Embryonic facial prominence (tissue), 1 donor: ENCODE data around the gene BMF.

ENCODE experiments used
- DNase-seq: peaks from one replicate; pipeline ENCODE4 v3.0.0-alpha.2; 2016; ENCODE audit errors: extremely low spot score

The BMF gene

DNA sequence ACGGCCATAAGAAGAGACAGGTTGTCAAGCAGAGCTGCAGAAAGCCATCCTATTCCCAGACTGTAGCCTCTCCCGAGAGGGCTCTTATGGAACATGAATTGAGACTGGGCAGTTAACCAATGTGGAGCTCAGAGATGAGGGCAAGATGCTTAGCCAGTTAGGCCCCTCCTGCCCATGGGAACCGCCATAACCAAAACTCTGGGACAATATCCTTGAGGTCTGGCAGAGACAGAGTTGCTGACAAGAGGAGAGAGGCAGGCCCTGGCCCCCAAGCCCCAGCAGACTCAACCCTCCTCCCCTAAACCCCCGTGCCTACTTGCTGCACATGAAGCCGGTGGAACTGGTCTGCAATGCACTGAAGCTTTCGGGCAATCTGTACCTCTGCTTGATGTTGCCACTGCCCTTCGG, 4.8 kb downstream of the BMF start:
- no peak for DNase-seq

DNA sequence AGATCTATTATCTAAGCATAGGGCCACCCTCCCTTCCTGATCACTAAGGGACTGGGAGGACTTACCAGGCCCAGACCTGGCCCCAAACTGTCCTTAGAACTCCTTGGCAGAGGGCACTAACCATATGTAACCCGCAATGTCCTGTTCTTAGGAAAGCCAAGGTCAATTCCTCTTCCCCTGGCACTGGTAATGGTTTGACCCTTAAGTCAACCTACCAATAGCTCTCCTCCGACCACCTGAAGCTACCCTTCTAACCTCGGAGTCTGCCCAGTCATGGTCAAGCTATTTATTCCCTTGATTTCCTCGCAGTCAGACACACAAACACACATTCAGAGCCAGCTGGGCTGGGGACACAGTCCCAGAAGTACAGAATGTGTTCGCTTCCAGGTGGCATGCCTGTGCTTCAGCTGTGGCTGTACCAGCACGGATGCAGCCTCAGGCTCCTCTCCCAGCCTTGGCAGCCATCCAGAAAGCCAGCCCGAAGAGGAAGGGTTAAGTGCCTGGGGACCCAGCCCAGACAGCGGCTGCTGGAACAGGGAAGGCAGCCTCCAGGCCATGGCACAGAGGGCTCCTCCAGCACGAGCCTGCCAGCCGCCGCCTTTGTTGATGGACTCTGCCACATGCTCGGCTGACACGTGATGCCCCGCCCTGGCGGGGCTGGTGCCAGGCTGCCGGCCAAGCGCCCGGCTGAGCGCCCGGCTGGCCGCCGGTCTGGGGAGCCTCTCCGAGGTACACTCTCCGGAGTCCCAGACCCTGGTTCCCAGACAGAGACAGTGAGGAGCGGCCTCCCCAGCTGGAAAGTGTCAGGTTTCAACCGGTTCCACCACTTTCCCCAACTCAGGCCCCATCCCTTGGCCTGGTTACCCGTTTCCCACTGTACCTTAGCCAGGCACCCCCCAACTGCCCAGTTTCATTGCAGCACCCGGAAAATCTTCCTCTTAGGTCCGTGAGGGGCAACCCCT, 5.5 kb downstream of the BMF start:
- peak; percentile 55 for DNase-seq

DNA sequence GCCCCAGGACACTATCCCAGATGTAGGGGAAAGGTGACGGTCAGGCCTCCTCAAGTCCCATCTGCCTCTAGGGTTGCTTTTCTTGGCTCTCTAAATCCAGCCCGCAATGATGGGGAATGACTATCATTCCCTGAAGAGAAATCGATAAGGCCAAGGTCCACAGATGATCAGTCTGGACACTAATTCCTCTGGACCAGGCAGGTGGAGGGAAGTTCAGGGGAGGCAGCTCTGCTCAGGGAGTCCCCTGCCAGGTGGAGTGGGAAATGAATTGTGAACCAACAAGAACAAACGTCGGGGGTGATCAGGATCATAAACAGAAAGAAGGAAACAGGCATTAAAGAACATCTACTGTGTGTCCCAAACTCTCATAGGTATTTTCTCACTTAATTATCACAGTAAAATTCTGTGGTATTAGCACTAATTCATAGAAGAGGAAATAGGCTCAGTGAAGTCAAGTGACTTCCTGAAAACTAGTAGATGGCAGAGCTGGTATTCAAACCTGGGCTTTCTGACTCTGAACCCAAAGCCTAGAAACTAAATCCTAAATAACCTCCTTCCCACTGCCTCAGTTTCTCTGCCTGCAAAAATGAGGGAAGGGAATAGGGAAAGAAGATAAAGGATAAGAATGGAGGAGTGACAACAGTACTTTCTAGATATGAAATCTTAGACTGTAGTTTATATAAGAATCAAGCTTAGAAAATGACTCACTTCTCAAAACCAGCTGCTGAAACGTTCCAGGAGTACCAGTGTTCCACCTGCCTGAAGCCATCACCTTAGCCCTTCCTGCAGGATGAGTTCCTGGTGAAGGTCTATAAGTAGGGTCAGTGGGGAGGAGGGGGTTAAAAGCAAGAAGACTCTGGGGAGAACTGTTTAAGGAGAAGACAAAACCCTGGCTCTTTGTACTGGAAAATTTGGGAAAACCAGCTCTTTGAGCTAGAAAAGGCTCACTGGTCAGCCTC, 7.5 kb downstream of the BMF start:
- no peak for DNase-seq

DNA sequence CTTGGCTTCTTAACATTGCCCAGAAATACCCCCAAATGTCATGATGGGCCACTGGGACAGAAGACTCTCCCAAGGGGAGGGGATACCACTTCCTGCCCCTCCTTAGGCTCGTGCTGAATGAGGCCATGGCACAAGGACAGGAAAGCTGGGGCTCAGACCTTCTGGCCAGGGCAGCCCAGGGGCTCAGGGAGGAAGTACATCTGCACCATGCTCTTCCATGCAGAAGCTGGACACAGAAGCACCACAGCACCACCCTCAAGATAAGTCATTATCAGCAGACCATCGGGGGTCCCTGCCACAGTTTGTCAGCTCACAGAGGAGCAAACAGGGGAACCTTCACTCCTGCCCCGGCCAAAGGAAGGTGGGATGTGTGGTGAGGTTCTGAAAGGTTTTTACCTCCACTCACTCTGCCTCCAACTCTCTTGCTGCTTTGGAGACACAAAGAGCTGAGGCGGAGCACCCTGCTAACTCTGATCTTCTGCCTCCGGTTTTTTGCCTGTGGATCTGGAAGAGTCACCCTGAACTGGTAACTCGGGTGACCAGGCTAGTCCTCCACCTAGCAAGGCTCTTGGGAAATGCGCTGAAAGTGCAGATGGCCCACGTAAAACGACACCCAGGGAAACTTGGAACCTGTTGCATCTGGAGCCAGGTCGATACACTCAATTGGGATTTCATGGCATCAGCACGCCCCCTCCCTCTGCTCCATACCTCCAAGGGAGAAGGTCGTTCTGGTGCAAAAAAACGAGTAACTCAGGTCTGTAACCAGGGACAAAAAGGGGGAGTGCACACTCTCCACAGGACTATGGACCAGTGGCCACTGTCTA, 8.3 kb downstream of the BMF start:
- DNase-seq: no peak

DNA sequence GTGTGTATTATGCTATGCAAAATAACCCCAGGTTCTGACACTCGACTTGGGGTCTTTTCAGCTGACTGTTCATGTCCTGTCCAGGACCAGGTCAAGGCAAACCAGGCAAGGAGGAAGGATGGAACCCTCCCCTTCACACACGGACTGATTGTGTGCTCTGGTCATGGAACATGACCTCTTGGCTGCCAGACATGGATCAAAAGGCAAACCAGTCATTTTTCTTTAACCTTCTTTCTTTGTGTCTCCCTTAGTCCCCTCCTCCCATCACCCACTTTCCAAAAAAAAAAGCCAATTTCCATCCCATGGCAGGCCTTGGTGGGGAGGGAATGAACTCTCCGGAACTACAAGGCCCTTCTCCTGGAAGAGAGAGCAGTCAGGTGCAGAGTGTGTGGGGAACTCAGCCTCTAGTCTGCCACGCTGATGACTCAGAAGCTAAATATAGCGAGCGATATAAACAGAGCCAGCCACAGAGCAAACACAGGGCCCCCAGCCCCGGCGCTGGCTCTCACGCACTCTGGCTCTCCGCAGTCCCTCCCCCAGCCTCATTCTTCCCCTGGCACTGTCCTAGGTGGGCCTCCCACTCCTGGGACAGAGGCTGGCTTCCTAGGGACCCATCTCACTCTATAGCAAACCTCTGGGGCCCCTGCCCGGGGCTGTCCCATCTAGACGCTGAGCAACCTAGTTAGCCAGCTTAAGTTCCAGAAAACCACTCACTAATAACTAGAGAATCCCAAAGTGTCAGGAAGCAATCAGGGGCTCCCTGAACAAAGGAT, 10.0 kb downstream of the BMF start:
- DNase-seq: peak; percentile 83

DNA sequence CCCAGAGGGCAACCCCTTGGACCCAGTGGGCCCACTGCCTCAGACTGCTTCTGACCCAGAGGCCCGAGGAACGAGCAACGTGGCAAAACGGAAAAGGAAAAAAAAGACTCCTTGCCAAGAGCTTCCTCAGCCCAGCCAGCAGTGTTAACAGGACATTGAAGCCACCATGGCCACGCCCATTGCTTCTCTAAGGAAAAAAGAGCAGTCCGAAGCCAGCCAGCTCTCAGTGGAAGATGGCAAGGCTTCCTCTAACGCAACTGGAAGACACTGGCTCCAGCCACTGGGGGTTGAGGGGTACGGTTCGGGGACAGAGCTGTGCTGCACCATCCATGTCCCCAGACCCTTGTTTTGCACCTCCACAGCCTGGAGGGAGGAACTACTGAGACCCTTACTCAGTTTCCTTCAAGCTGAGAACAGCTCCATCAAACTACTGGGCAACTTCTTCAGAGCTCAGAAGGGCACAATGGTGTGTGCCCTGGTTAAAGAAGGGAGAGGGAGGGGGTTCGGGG, 10.7 kb downstream of the BMF start:
- no peak for DNase-seq

DNA sequence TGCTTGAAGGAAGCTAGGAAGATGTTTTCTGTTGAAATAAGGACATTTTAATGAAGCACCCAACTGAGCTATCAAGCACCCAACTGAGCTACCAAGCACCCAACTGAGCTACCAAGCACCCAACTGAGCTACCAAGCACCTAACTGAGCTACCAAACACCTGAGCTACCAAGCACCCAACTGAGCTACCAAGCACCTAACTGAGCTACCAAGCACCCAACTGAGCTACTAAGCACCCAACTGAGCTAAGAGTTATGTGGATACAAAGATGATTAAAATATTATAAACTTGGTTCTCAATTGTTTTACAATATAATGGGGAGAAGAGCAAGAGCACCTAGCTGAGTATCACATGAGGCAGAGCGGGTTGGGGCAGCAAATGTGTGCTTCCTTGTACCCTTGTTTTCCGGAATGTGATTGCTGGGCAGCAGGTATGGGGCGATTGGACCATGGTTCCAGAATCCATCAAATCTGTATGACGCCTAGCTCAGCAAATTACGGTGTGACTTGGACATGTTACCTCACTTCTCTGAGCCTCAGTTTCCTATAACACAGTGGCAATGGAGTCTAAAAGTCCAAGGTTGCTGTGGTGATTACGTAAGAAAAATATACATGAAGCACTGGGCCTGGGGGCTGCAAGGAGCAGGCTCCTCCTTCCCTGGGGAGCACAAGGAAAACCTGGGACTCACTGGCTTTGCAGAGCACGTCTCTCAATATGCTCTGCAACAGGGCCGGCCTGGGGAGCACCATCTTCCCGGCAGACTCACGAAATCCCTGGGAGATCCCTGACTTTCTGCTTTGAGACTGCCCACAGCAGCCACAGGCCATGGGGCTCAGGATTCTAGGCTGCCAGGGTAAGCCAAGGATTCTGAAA, 11.3 kb downstream of the BMF start:
- DNase-seq: no peak

DNA sequence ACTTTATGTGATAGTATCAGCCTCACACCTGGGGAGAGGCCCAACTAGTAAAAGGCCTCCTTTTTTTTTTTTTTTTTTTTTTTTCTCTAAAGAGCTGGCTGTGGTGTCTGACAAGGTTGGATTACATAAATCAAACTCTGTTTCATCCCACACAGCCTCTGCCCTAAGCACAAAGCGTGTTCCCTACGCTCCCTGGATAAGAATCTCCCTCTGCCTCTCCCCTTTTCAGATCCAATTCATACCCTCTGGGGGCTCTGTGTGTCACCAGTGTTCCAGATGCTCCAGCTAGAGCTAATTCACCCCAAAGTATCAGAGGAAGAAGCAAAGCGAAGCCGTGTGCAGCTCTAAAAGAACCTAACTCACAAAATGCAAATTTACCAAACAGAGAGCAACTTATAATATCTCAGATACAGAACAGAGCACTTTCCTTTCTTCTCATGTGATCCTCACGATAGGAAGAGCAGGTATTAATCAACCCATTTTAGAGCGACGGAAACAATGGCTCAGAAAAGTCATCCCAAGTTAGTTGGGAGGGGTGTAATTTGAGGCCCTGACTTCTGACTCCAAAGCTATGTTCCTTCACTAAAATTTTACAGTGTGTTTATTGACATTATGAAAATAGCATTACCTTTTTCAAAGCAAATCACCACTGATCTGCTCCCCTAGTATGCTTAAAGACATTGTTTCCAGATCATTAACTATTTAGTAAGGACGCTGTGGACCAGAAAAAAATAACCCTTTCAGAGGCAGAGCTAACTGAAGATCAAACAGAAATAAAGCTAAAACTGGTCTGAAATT, 12.4 kb downstream of the BMF start:
- no peak for DNase-seq

DNA sequence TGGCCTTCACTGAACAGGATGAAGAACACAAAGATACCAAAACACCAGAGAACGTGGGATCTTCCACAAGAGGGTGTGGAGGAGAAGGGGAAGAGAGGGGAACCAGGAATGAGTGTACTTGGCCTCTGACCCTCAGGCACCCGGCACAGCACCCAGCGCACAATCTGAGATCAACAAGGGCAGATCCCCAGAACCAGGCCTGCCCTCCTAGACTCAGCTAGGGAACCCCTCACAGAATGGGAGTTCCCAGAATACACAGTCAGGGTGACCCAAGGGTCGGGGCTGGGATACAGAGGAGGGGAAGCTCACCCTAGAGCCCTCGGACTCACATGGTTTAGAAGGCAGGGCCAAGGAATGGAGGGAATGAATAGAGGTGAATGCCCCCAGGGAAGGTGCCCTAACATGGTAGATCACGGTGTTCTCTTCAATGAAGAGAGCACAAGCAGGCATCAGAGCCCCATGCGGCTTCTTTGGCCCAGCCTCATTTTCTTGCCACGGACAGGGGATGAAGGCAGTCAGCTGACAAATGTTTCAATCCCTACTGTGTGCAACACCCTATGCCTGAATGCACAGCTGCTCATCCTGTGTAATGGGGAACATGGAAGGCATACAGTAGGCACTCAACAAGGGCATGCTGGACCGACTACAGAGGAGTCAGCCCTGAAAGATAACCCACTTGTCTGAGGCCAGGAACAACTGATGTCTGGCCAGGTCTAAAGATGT, 13.1 kb downstream of the BMF start:
- DNase-seq: no peak

DNA sequence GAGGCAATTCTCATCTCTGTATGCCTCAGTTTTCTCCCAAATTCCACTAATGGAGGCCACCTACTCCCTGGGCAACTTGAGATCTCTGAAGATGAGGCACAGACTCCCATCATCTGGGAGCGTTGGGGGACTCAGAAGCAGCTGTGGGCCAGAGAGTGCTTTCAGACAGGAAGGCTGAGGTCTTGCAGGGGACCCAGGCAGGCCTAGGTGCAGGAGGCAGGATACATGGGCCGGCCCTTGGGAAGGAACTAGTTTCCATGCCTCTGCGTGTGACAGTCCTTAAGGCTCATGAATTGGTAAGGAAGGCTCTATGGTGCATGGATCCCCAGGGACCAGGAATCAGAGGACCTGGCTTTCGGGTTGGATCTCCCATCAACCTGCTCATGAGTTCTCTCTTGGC, 14.5 kb downstream of the BMF start:
- no peak for DNase-seq

DNA sequence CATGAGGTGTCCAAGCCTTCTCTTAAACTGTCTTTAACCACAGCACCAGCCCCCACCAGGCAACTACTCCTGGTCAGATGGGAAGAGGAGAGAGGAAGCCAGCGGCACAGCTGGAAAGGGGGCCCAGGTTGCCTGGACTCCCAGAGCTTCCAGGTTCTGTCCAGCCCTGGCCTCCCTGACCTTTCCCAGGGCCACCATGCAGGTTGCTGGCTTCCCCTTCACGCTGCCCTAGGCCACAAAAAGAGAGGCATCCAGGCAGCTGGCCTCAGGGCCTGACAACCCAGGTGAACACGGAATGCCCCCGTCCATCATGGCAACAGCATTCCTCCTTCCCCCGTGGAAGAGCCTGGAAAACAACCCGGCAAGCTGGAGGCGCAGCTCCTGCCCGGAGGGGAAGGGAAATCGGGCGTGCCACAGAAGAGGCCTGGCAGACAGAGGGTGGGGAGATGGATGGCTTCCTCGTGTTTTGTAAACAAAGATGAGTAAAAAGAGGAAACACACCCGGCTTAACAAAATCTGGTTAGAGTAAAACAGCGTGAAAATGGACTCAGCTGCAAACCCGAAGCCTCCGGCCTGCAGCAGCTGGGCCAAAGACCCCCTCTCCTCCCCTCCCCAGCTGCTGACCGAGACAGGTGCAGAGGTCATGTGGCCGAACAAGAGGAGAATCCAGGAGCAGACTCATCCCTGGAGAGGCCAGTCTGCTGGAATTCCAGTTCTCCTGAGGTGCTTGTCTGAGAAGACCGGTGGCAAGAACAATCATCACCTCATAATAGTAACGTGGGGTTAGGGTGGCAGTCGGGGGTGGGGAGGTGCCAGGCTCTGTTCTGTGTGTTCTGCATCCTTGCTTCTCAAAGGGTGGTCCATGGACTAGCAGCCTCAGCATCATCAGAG, 15.5 kb downstream of the BMF start:
- DNase-seq: no peak

DNA sequence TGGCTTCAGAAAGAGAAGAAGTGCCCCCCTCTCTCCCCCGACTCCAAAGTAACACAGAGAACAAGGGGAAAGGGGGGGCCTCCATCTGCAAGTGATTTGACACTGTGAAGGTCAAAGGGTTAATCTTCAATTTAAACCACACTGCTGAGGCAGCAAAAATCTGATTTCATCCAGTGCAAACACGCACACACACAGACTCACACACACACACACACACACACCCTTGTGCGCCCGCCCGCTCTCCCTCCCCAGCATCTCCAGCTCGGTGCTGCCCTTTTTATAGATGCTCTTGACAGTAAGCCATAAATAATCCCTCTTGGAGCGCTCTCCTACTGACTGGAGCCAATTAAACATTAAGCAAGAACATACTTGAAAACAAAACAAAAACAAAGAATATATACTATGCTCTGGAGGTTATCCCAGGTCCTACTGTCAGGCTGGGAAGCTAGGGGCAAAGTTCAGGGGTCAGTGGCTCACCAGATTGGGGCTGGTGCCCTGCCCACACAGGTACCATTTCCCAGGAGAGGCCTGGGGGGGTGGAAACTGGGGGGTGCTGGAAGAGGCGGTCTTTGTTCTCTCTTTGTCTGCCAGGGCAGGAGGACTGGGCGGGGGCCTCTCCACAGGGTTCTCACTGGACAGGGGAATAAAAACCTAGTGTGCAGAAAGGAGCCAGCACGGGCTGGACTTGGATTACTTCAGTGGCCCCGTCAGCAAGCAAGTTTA, 16.3 kb downstream of the BMF start:
- peak; percentile 92 for DNase-seq

DNA sequence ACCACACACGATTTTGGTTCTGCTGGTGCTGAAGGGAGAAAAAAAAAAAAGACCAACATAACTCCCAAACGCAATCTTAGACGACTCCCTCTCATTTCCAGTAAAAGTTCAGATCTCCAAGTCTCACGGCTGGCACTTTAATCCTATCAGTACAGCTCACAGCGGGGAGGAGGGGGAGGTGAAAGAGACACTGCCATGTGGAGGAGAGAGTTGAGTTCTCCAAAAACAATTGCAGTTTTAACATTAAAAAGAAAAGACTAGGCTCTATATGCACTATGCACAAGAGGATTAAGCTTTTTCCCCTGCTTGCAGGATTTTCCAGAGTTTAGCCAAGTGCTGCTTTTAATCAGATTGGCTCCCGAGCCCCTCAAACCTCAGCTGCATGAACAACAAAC, 16.8 kb downstream of the BMF start:
- DNase-seq: no peak

DNA sequence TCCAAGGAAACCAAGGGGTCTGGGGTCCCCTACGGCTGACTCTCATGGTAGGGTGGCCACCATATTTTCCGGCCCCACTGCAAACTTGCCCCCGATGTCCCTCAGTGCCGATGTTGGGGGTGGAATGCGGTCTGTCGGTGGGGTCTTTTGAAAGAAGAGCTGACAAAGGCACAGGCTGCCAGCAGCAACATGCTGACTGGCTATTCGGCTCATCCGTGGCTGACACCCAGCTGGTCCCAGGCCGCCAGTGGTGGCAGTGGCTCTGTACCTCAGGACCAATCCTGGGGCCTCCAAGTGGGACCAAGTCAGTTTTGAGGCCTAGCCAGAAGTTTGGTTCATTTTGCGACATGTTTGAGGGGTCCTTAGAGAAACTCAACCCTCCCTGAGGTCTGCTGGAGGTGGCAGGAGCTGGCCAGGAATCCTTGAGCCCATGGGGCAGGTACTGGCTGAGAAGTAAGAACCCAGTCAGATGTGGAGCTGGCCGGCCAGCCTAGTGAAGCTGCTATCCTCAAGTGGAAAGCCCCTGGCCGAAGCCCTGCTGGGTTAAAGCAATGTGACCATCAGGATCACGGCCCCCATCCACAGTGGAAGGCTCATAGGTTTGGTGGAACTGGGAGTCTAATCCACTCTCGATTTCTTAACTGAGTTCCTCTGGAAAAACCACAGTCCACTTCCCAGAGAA, 17.8 kb downstream of the BMF start:
- no peak for DNase-seq

DNA sequence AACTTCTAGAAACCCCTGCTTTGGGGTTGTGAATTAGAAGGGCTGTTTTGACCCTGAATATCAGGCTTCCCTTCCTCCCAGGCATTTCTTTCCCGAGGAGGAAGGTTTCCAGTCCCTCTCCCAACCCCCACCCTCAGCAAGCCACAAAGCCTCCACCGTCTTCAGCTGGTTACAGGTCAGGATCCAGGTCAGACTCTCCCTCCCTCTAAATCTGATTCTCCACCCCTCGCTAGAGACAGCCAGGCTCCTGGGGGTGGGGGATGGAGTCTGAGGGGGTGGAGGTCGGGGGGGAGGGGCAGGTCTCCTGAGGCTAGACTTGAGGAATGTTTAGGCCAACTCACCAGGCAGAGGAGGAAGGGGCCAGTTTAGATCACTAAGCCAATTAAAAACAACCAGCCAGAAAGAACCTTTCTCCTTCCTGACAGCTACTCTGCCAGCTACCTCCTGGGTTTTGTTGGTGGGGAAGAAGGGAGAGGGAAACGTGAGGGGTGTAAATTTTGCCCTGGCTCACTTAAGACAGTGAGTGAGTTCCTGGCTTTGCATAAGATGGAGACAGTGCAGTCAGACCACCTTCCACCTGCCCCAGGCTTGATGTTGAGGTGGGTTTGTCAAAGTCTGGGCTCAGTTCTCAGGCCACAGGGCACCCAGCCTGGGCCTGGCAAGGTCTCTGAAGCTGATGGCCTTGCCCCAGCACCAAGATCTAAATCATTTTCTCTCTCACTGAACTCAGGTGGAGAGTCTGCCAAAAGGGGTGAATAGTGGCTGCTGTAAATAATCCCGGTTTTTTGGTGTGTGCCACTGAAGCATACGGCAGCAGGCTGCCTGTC, 19.5 kb downstream of the BMF start:
- DNase-seq: no peak
